Kidney glomerular epithelial cell (primary cell): Measurements from ENCODE around the gene LYPLAL1.

ENCODE experiments used
- DNase-seq: peaks from one replicate; lab custom pipeline; 2025; lab: John Stamatoyannopoulos, UW

Gene LYPLAL1

GRCh38 chr1:219173758-219174459, at the start of gene LYPLAL1:
TSS of gene LYPLAL1 (plus strand) at chr1:219173878. CDS start at chr1:219173891, 13 bp downstream.
- peak; percentile 83 for DNase-seq

DNA sequence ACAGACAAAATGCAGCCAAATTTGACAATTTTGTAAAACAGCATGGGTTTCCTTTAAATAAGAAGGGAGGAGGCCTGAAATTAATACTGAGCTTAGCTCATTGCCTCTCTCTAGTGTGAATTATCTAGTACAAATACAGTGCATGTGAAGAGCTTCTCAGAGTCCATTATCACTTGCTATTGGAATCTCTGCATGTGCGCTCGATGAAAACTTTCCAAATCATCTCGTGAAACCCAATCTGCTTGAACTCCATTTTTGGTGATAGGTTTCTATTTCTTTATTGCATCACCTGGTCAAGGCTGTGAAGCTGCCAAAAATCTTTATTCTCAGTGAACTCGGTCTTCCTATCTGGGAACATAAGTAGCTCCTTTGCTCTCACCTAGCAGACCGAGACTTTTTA, 49.5 kb upstream of the LYPLAL1 start:
- no peak for DNase-seq

GRCh38 chr1:219125342-219125741, 48.3 kb upstream of the LYPLAL1 start:
- DNase-seq: no peak

GRCh38 chr1:219126377-219126776, 47.3 kb upstream of the LYPLAL1 start:
- no peak for DNase-seq

GRCh38 chr1:219128957-219129356, 44.7 kb upstream of the LYPLAL1 start:
- no peak for DNase-seq

DNA sequence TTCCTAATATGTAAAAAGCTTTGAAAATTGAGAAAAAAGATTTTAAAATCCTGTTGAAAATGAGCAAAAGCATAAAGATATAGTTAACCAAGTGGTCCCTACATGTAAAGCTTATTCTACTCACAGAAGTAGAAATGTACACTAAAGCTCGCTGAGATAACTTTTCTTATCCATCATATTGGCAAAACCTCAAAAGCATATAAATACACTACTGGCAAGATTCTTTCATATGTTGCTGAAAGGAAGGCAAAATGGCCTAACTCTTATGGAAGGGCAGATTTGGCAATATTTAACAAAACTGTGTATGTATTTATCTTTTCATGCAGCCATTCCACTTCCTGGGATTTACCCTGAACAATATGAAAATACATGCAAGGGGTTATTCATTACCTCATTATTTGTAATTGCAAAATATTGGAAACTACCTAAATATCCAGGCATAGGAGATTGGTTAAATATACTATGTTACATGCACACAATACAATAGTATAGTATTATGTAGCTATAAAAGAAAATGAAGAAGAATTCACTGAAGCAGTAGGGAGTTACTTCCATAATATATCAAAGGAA, 43.2 kb upstream of the LYPLAL1 start:
- DNase-seq: no peak

GRCh38 chr1:219132939-219133338, 40.7 kb upstream of the LYPLAL1 start:
- DNase-seq: no peak

DNA sequence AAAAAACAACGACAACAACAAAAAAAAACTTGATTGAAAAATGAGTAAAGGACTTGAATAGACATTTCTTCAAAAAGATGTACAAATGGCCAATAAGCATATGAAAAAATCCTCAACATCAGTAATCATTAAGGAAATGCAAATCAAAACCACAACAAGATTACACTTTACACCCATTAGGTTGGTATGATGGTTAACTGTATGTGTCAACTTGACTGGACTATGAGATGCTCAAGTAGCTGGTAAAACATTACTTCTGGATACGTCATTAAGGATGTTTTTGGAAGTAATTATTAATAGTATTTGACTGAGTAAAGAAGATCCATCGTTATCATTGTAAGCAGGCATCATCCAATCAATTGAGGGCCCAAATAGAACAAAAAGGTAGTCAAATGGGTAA, 34.9 kb upstream of the LYPLAL1 start:
- no peak for DNase-seq

- no peak for DNase-seq
These were observed 33.3 kb upstream of the LYPLAL1 start for GRCh38 chr1:219140303-219140877.

DNA sequence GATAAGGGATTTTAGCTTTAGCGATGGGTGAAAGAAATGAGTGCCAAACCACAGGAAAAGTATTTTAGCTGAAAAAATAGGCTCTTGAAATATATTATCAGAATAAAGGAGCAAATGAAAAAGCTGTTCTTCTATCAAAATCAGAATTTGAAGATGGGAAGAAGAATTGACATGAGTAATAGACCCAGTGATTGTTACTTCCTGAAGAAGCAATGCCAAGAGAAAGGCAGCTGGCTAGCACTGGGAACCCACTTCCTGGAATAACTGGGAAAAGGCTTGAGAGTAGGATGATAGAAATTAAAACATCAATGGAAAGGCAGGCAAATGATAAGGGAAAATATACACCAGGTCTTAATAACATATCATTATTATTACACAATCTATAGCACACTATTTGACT, 29.9 kb upstream of the LYPLAL1 start:
- DNase-seq: no peak

GRCh38 chr1:219144658-219145315, 28.9 kb upstream of the LYPLAL1 start:
- no peak for DNase-seq

GRCh38 chr1:219147571-219148019, 26.1 kb upstream of the LYPLAL1 start:
- no peak for DNase-seq

- DNase-seq: no peak
These were observed 24.6 kb upstream of the LYPLAL1 start for GRCh38 chr1:219149009-219149577.

DNA sequence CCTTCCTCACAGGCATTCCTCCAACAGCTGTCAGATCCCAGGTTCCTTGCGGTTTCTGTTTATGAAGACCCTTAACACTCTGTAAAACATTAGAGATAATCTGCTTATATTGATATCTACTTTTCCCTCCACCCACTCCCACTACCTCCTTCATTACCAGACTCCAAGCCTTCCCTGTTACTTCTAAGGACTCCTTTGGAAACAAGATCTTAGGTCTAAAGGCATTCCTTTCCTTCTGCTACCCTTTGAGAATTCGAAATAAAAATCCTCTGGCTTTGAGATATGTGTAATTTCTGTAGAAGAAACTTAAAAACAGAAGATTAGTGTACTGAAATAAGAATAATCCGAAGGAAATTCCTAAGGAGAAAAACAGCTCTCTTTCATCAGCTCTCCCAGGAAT, 23.7 kb upstream of the LYPLAL1 start:
- no peak for DNase-seq

DNA sequence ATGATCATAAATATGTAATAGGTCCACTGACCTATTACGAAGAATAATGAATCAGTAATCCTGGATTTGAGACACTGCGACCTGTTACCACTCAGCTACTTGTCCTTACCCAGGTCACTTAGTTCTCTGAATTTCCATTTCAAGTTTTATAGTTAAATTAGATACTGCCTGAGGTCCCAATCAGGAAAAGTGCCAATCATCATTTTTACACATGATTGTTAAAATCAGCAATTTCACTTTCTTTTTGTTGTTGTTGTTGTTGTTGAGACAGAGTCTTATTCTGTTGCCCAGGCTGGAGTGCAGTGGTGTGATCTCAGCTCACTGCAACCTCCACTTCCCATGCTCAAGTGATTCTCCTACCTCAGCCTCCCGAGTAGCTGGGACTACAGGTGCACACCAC, 22.8 kb upstream of the LYPLAL1 start:
- no peak for DNase-seq

DNA sequence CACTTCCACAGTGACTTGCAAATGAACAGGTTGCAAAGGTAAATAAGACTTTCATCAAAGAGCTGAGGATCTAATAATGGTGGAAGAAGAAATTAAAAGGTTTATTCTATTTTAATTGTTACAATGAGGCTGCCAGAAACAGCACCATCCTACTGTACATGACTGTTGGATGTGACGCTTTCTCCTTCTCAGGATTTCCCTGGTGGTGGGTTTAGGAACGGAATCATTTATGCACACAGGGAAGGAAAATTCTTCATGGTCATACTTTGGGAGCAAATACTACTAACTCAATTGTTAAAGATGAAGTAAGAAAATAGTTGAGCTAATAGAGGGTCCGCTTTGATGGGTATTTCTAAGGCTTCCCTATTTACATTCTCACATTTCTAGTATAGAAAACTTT, 22.2 kb upstream of the LYPLAL1 start:
- no peak for DNase-seq

- DNase-seq: no peak
These were observed 20.9 kb upstream of the LYPLAL1 start for GRCh38 chr1:219152751-219153150.

GRCh38 chr1:219153723-219154122, 20.0 kb upstream of the LYPLAL1 start:
- no peak for DNase-seq

DNA sequence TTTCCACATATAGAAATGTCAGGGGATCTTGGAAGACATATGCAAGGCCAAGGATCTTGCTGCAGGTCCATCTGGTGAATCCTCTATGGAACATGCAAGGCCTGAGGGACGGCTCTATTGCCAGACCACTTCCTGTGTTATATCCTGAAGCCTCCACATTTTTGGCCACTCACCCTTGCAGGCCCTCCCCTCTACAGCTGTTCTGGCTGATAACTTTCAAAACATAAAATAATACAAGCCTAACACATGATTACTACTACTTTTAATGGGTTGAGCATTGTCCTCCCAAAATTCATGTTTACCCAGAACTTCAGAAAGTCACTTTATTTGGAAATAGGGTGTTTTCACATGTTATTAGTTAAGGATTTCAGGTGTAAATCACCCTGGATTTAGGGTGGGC, 18.5 kb upstream of the LYPLAL1 start:
- DNase-seq: no peak

DNA sequence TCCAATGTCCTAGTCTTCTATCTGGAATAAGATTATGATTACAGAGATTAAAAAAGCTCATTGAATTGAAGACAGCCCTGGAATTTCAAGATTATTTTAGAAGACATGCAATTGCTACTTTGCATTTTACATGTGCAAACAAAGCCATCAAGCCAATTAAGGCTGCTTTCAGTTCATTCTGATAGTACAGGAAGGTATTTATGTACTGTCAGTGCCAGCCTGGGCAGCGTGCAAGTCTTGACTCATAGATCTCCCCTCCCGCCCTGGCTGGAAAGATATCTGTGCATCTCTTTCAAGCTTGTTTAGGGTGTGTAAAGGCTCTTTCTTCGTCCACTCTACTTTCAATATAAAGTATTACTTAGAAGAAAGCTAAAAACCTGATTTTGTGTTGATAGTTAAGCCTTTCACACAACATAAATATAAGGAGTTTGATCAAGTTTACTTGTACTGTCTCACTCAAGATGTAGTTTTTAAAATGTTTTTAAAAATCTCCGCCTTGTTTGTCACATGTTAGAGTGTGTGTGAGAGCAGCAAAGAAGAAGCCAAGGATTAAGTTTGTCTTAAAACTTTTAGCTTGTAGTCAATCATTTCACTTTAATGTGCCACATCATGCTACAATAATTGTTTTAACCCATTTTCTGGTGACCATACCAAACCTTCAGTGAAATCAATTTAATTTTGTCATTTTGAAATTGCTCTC, 13.6 kb upstream of the LYPLAL1 start:
- DNase-seq: no peak

DNA sequence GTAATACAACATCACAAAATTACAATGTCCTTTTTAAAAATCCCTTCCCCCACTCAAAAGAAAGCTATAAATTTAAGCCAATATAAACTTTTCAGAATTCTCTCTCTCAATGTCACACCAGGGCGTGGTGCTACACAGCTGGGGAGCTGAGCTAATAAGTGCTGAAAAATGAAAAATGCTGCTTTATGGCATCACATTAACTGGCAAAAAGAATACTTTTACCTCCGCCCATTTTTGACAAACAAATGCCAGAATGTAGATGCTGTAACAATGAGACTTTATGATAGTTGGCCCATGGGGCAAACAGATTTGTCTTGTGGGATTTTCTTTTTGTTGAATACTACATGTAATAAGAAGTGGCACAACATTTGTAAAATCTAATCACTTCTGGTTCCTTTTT, 12.7 kb upstream of the LYPLAL1 start:
- no peak for DNase-seq

DNA sequence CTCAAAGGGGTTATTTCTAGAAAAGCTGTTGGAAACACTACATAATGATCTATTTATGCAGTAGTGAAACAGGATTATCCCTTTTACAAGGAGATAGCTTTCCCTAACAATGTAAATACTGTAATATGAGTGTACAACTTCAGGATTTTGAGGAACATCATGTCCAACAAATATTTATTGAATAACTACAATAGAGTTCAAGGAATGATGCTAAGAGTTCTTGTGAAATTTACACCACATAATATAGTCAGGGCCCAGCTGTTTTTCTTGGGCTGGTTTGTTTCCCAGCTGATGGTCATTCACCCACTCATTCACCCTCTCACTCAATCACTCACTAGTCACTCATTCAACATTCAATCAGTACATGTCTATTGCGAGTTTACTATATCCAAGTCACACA, 12.3 kb upstream of the LYPLAL1 start:
- DNase-seq: no peak
